K562 (cell line): ENCODE measurements around the gene NEMP2. TPM values are rescaled to one million over a fixed set of nuclear protein-coding genes. Genes with fewer than 3 reads are reported as not detected.
A peak's percentile ranks its signal among the peaks of the same experiment; 100 is the strongest.

Experiments
- CEBPB ChIP-seq: fragments of 450-650 bp; IDR thresholded peaks from 2 replicates; pipeline ENCODE4 v1.6.1; 2016; ENCODE audit warnings: missing genetic modification characterization, missing compliant biosample characterization
- FOXM1 ChIP-seq, 2 experiments: fragments of 450-650 bp in 1 of 2; sonication (generic) in 1 of 2; formaldehyde crosslinking in 1 of 2; IDR thresholded peaks; 2 replicates each; pipeline versions ENCODE4 v1.6.1 to v1.9.0; 2017 to 2022; ENCODE audit warnings: low read depth in 2 of 2, mild to moderate bottlenecking in 2 of 2, missing genetic modification reagents in 1 of 2, moderate library complexity in 1 of 2
- GABPA ChIP-seq: fragments of 200-800 bp; sonication (Bioruptor generic); conservative IDR thresholded peaks from 2 replicates; pipeline ENCODE4 v1.6.1; 2016; ENCODE audit warnings: low read depth, missing genetic modification characterization, missing compliant biosample characterization
- KLF10 ChIP-seq: fragments of 250-450 bp; sonication (Bioruptor Pico); IDR thresholded peaks from 2 replicates; pipeline ENCODE4 v1.6.1; 2021; ENCODE audit warnings: matching md5 sums
- MAFG ChIP-seq: fragments of 450-650 bp; conservative IDR thresholded peaks from 2 replicates; pipeline ENCODE4 v1.6.1; 2016; ENCODE audit warnings: missing genetic modification characterization, missing compliant biosample characterization
- MTA2 ChIP-seq: fragments of 450-650 bp; IDR thresholded peaks from 2 replicates; pipeline ENCODE4 v1.6.1; 2016; ENCODE audit warnings: low read depth
- NCOR1 ChIP-seq: fragments of 450-650 bp; IDR thresholded peaks from 2 replicates; pipeline ENCODE4 v1.6.1; 2016; ENCODE audit warnings: mild to moderate bottlenecking, moderate library complexity
- NR4A1 ChIP-seq, 2 experiments: fragments of 250-450 bp in 1 of 2; fragments of 450-650 bp in 1 of 2; sonication (Bioruptor Pico) in 1 of 2; IDR thresholded peaks; 2 replicates each; pipeline versions ENCODE4 v1.4.0 to v1.6.1; 2016 to 2020; ENCODE audit warnings: mild to moderate bottlenecking in 2 of 2, missing compliant biosample characterization in 1 of 2, missing genetic modification characterization in 1 of 2, moderate library complexity in 1 of 2
- TAL1 ChIP-seq: fragments of 450-650 bp; IDR thresholded peaks from 2 replicates; pipeline ENCODE4 v1.6.1; 2016; ENCODE audit warnings: mild to moderate bottlenecking
- U2AF1 ChIP-seq: fragments of 200-400 bp; formaldehyde crosslinking; optimal IDR thresholded peaks from 2 replicates; pipeline ENCODE3; 2017; ENCODE audit warnings: mild to moderate bottlenecking, low read depth, low read length, moderate library complexity
- ZNF354B ChIP-seq: fragments of 250-450 bp; sonication (Bioruptor Pico); IDR thresholded peaks from 2 replicates; pipeline ENCODE4 v1.4.0; 2020
- ZNF780A ChIP-seq: fragments of 250-450 bp; sonication (Bioruptor Pico); IDR thresholded peaks from 2 replicates; pipeline ENCODE4 v1.5.0; 2021; ENCODE audit warnings: mild to moderate bottlenecking
- polyA plus RNA-seq, 8 experiments: library from polyadenylated mRNA; depleted of rRNA in 4 of 8; stranded (reverse) in 5 of 8; unstranded in 3 of 8; fragments of >200 nt; fragmentation: Nextera tagmentation in 2 of 8; fragmentation: Illumina TruSeq in 1 of 8; extraction: Ambion mirVana in 2 of 8; extraction: Trizol in 1 of 8; gene quantifications; 2 replicates each; pipeline versions ENCODE4 v1.2.1 to v1.2.3, GENCODE V29; 2011 to 2014; ENCODE audit warnings: inconsistent platforms in 1 of 8, missing spikeins in 1 of 8
- total RNA-seq, 7 experiments: library from RNA; depleted of rRNA in 6 of 7; stranded (reverse); fragments of >200 nt in 6 of 7; fragmentation: Illumina TruSeq in 2 of 7; extraction: Trizol in 2 of 7; gene quantifications; 2 replicates each; pipeline versions ENCODE4 v1.2.1 to v1.2.3, GENCODE V29; 2011 to 2021; ENCODE audit warnings: low replicate concordance in 1 of 7
- TF ChIP-seq, protein P1 (sequence below): fragments of 200-800 bp; sonication (Bioruptor generic); IDR thresholded peaks from 2 replicates; pipeline ENCODE4 v1.6.1; 2016; ENCODE audit warnings: missing genetic modification characterization, missing compliant biosample characterization
- TF ChIP-seq, protein P2 (sequence below): sonication (generic); formaldehyde crosslinking; IDR thresholded peaks from 2 replicates; pipeline ENCODE4 v1.8.0; 2022; ENCODE audit warnings: mild to moderate bottlenecking, low read depth, missing genetic modification reagents
- TF ChIP-seq, protein P3 (sequence below): fragments of 450-650 bp; IDR thresholded peaks from 2 replicates; pipeline ENCODE4 v1.6.1; 2016; ENCODE audit warnings: borderline replicate concordance
- TF ChIP-seq, protein P4 (sequence below): sonication (generic); formaldehyde crosslinking; IDR thresholded peaks from 2 replicates; pipeline ENCODE4 v1.8.0; 2022; ENCODE audit warnings: missing genetic modification reagents, mild to moderate bottlenecking, moderate library complexity, borderline replicate concordance
- TF ChIP-seq, protein P5 (sequence below): IDR thresholded peaks from 2 replicates; pipeline ENCODE4 v1.6.1; 2016; ENCODE audit warnings: missing genetic modification characterization, missing compliant biosample characterization

Gene NEMP2
- total and polyA plus RNA-seq, 9 of the 15 experiments (the other 6 are each of a cell fraction or from before 2014, with no cell fraction given), result 0.32 to 3.0 (median 1.7) TPM

DNA sequence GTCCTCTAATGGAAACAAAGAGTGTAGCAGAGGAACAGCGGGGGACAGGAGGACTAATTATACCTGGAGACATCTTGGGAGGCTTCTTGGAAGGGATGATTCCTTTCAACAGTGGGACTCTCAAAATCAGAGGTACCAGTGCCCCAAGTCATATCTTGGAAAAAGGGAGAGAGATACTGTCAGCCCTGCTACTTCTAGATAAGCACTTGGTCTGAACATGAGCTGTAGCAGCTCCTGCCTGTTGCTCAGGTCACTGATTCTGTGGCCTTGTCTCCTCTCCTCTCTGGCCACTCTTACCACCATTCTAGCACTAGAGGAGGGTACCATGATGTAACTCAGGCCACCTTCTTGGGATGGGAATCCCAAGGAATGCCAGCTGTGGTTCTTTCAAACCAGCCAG, 71.9 kb downstream of the NEMP2 start (continued):
- TF ChIP-seq ZNF780A (CRISPR knock-in tag), result no peak
- TF ChIP-seq, protein P1, sequence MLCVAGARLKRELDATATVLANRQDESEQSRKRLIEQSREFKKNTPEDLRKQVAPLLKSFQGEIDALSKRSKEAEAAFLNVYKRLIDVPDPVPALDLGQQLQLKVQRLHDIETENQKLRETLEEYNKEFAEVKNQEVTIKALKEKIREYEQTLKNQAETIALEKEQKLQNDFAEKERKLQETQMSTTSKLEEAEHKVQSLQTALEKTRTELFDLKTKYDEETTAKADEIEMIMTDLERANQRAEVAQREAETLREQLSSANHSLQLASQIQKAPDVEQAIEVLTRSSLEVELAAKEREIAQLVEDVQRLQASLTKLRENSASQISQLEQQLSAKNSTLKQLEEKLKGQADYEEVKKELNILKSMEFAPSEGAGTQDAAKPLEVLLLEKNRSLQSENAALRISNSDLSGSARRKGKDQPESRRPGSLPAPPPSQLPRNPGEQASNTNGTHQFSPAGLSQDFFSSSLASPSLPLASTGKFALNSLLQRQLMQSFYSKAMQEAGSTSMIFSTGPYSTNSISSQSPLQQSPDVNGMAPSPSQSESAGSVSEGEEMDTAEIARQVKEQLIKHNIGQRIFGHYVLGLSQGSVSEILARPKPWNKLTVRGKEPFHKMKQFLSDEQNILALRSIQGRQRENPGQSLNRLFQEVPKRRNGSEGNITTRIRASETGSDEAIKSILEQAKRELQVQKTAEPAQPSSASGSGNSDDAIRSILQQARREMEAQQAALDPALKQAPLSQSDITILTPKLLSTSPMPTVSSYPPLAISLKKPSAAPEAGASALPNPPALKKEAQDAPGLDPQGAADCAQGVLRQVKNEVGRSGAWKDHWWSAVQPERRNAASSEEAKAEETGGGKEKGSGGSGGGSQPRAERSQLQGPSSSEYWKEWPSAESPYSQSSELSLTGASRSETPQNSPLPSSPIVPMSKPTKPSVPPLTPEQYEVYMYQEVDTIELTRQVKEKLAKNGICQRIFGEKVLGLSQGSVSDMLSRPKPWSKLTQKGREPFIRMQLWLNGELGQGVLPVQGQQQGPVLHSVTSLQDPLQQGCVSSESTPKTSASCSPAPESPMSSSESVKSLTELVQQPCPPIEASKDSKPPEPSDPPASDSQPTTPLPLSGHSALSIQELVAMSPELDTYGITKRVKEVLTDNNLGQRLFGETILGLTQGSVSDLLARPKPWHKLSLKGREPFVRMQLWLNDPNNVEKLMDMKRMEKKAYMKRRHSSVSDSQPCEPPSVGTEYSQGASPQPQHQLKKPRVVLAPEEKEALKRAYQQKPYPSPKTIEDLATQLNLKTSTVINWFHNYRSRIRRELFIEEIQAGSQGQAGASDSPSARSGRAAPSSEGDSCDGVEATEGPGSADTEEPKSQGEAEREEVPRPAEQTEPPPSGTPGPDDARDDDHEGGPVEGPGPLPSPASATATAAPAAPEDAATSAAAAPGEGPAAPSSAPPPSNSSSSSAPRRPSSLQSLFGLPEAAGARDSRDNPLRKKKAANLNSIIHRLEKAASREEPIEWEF (CRISPR knock-in tag), result no peak
- TF ChIP-seq, protein P2, sequence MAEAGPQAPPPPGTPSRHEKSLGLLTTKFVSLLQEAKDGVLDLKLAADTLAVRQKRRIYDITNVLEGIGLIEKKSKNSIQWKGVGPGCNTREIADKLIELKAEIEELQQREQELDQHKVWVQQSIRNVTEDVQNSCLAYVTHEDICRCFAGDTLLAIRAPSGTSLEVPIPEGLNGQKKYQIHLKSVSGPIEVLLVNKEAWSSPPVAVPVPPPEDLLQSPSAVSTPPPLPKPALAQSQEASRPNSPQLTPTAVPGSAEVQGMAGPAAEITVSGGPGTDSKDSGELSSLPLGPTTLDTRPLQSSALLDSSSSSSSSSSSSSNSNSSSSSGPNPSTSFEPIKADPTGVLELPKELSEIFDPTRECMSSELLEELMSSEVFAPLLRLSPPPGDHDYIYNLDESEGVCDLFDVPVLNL, result no peak
- TF ChIP-seq, protein P3, sequence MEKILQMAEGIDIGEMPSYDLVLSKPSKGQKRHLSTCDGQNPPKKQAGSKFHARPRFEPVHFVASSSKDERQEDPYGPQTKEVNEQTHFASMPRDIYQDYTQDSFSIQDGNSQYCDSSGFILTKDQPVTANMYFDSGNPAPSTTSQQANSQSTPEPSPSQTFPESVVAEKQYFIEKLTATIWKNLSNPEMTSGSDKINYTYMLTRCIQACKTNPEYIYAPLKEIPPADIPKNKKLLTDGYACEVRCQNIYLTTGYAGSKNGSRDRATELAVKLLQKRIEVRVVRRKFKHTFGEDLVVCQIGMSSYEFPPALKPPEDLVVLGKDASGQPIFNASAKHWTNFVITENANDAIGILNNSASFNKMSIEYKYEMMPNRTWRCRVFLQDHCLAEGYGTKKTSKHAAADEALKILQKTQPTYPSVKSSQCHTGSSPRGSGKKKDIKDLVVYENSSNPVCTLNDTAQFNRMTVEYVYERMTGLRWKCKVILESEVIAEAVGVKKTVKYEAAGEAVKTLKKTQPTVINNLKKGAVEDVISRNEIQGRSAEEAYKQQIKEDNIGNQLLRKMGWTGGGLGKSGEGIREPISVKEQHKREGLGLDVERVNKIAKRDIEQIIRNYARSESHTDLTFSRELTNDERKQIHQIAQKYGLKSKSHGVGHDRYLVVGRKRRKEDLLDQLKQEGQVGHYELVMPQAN, result no peak
- no peak for TF ChIP-seq MAFG (tag)
- TF ChIP-seq U2AF1, result no peak
- peak; percentile 70 for TF ChIP-seq NCOR1
- TF ChIP-seq NR4A1 (CRISPR knock-in tag; IDR thresholded peaks at IDR 0.05), result no peak
- no peak for TF ChIP-seq NR4A1 (tag; IDR thresholded peaks at IDR 0.05)
- TF ChIP-seq KLF10, result no peak
- TF ChIP-seq TAL1, result peak; percentile 84
- no peak for TF ChIP-seq CEBPB (tag)
- TF ChIP-seq, protein P4, sequence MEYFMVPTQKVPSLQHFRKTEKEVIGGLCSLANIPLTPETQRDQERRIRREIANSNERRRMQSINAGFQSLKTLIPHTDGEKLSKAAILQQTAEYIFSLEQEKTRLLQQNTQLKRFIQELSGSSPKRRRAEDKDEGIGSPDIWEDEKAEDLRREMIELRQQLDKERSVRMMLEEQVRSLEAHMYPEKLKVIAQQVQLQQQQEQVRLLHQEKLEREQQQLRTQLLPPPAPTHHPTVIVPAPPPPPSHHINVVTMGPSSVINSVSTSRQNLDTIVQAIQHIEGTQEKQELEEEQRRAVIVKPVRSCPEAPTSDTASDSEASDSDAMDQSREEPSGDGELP (CRISPR knock-in tag), result no peak
- TF ChIP-seq, protein P5, sequence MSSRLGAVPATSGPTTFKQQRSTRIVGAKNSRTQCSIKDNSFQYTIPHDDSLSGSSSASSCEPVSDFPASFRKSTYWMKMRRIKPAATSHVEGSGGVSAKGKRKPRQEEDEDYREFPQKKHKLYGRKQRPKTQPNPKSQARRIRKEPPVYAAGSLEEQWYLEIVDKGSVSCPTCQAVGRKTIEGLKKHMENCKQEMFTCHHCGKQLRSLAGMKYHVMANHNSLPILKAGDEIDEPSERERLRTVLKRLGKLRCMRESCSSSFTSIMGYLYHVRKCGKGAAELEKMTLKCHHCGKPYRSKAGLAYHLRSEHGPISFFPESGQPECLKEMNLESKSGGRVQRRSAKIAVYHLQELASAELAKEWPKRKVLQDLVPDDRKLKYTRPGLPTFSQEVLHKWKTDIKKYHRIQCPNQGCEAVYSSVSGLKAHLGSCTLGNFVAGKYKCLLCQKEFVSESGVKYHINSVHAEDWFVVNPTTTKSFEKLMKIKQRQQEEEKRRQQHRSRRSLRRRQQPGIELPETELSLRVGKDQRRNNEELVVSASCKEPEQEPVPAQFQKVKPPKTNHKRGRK, result no peak
- TF ChIP-seq MTA2, result peak; percentile 76
- TF ChIP-seq ZNF354B (CRISPR knock-in tag), result no peak
- no peak for TF ChIP-seq GABPA
- TF ChIP-seq FOXM1 (IDR thresholded peaks at IDR 0.05; ENCODE audit: low read depth), result peak; percentile 49; the same call in 1 of the 2 replicates
- TF ChIP-seq FOXM1 (CRISPR knock-in tag; IDR thresholded peaks at IDR 0.05; ENCODE audit: low read depth), result no peak
